HCT116 (cell line): ENCODE data around the gene PRLR. TPM values are rescaled to one million over a fixed set of nuclear protein-coding genes. Genes with fewer than 3 reads are reported as not detected.

Source experiments
- ATAC-seq: fragments of 200-7000 bp; cut with Tn5 transposase; 2 replicates; pipeline ENCODE4 v1.9.1; 2020; ENCODE audit warnings: mild to moderate bottlenecking, moderate library complexity
- BruUV-seq: library from RNA; stranded (reverse); fragments of 400-500 nt; replicated peaks from 2 replicates; lab custom pipeline; 2021; lab: Mats Ljungman, UMichigan
- CTCF ChIA-PET: fragments of 300-600 bp; sonication (Branson Sonifier 250); formaldehyde crosslinking; loops from one replicate; lab custom pipeline; 2021; ENCODE audit warnings: antibody characterized with exemption; lab: Charles Lee
- POLR2A ChIA-PET: fragments of 300-600, 350-600 bp; sonication (Branson Sonifier 250); formaldehyde crosslinking; loops from one replicate; lab custom pipeline; 2021; ENCODE audit warnings: antibody characterized with exemption; lab: Charles Lee
- RAD21 ChIA-PET, 2 experiments: fragments of 300-600 bp; sonication (Branson Sonifier 250); formaldehyde crosslinking; loops; one replicate each; lab custom pipeline; 2023; ENCODE audit warnings: low total read pairs in 2 of 2; ENCODE audit not compliant: uncharacterized antibody in 2 of 2, unreplicated experiment in 2 of 2, low non-redundant PET in 1 of 2; lab: Charles Lee
- DNase-seq: peaks from one replicate; pipeline ENCODE4 v3.0.0-alpha.2; 2010; ENCODE audit warnings: low read depth, low spot score
- H2AFZ ChIP-seq: fragments of 200-600 bp; shearing (Covaris generic), sonication (generic); 2 replicates; pipeline ENCODE4 v1.6.1; 2017; ENCODE audit warnings: low read depth, mixed run types, mixed read lengths, antibody characterized with exemption, low read length; ENCODE audit not compliant: poor library complexity, severe bottlenecking
- H3K27ac ChIP-seq: 2 replicates; pipeline ENCODE4 v1.5.1; 2012; ENCODE audit warnings: low read depth, low read length
- H3K27me3 ChIP-seq: fragments of 200-600 bp; sonication (generic); 2 replicates; pipeline ENCODE4 v1.6.1; 2016; ENCODE audit warnings: mixed run types, low read length, mixed read lengths; ENCODE audit not compliant: insufficient read depth
- H3K36me3 ChIP-seq, 2 experiments: fragments of 200-500 bp in 1 of 2; fragments of 200-600 bp in 1 of 2; sonication (Bioruptor generic) in 1 of 2; sonication (generic) in 1 of 2; 2 replicates each; pipeline versions ENCODE4 v1.5.1 to v1.6.1; 2014 to 2016; ENCODE audit warnings: low read length in 2 of 2, inconsistent platforms in 1 of 2, mixed read lengths in 1 of 2, mixed run types in 1 of 2; ENCODE audit not compliant: insufficient read depth in 2 of 2, control insufficient read depth in 1 of 2
- H3K4me1 ChIP-seq, 2 experiments: fragments of 200-600 bp in 1 of 2; sonication (generic) in 1 of 2; 2 replicates each; pipeline versions ENCODE4 v1.5.1 to v1.6.1; 2012 to 2017; ENCODE audit warnings: low read length in 2 of 2, inconsistent platforms in 1 of 2, mild to moderate bottlenecking in 1 of 2, mixed read lengths in 1 of 2, mixed run types in 1 of 2, moderate library complexity in 1 of 2; ENCODE audit not compliant: insufficient read depth in 2 of 2, control insufficient read depth in 1 of 2
- H3K4me2 ChIP-seq: fragments of 200-600 bp; sonication (generic); 2 replicates; pipeline ENCODE4 v1.6.1; 2017; ENCODE audit warnings: mixed run types, low read length, mixed read lengths
- H3K4me3 ChIP-seq, 2 experiments: fragments of 200-600 bp in 1 of 2; sonication (generic) in 1 of 2; replicated peaks in 1 of 2; 2 replicates each; pipeline ENCODE4 v1.5.1; 2011 to 2016; ENCODE audit warnings: low read length in 2 of 2, control low read depth in 1 of 2, low read depth in 1 of 2, mild to moderate bottlenecking in 1 of 2, mixed read lengths in 1 of 2, mixed run types in 1 of 2
- H3K79me2 ChIP-seq: fragments of 200-600 bp; sonication (generic); 2 replicates; pipeline ENCODE4 v1.6.1; 2017; ENCODE audit warnings: mild to moderate bottlenecking, mixed run types, low read length, moderate library complexity, mixed read lengths; ENCODE audit not compliant: insufficient read depth
- H3K9ac ChIP-seq: fragments of 200-600 bp; sonication (generic); 2 replicates; pipeline ENCODE4 v1.6.1; 2016; ENCODE audit warnings: low read length, mixed read lengths
- H3K9me2 ChIP-seq: fragments of 200-600 bp; sonication (generic), shearing (Covaris generic); 2 replicates; pipeline ENCODE4 v1.6.1; 2017; ENCODE audit warnings: mixed run types, mild to moderate bottlenecking, moderate library complexity; ENCODE audit not compliant: insufficient read depth
- H3K9me3 ChIP-seq, 2 experiments: fragments of 200-500 bp in 1 of 2; fragments of 200-600 bp in 1 of 2; sonication (Bioruptor generic) in 1 of 2; sonication (generic) in 1 of 2; 2 replicates each; pipeline ENCODE4 v1.6.1; 2014 to 2017; ENCODE audit warnings: low read length in 2 of 2, mixed read lengths in 2 of 2, inconsistent platforms in 1 of 2, low read depth in 1 of 2, mild to moderate bottlenecking in 1 of 2, mixed run types in 1 of 2, moderate library complexity in 1 of 2; ENCODE audit not compliant: control insufficient read depth in 1 of 2, insufficient read depth in 1 of 2
- H4K20me1 ChIP-seq: fragments of 200-600 bp; sonication (generic), shearing (Covaris generic); 2 replicates; pipeline ENCODE4 v1.6.1; 2017; ENCODE audit warnings: mixed run types, mild to moderate bottlenecking, moderate library complexity; ENCODE audit not compliant: insufficient read depth
- CBX3 ChIP-seq: IDR thresholded peaks from 2 replicates; pipeline ENCODE4 v1.6.1; 2012; ENCODE audit warnings: low read depth
- ELF1 ChIP-seq: IDR thresholded peaks from 2 replicates; pipeline ENCODE4 v1.6.1; 2012; ENCODE audit warnings: low read depth, borderline replicate concordance
- JUND ChIP-seq: IDR thresholded peaks from 2 replicates; pipeline ENCODE4 v1.6.1; 2012
- POLR2A ChIP-seq: IDR thresholded peaks from 2 replicates; pipeline ENCODE4 v1.7.0; 2011; ENCODE audit warnings: borderline replicate concordance; ENCODE audit not compliant: insufficient read depth, insufficient read length; ENCODE audit errors: extremely low read depth
- POLR2AphosphoS5 ChIP-seq: IDR thresholded peaks from 2 replicates; pipeline ENCODE4 v1.6.1; 2011; ENCODE audit warnings: mild to moderate bottlenecking, low read depth, low read length, moderate library complexity
- RAD21 ChIP-seq: IDR thresholded peaks from 2 replicates; pipeline ENCODE4 v1.6.1; 2012; ENCODE audit warnings: low read depth, mild to moderate bottlenecking
- SIN3A ChIP-seq: IDR thresholded peaks from 2 replicates; pipeline ENCODE4 v1.6.1; 2012; ENCODE audit warnings: low read depth
- SP1 ChIP-seq: IDR thresholded peaks from 2 replicates; pipeline ENCODE4 v1.6.1; 2012; ENCODE audit warnings: low read depth
- SRF ChIP-seq: IDR thresholded peaks from 2 replicates; pipeline ENCODE4 v1.6.1; 2012; ENCODE audit warnings: low read depth
- YY1 ChIP-seq: IDR thresholded peaks from 2 replicates; pipeline ENCODE4 v1.6.1; 2011; ENCODE audit warnings: low read length, low read depth, moderate library complexity, mild to moderate bottlenecking; ENCODE audit not compliant: insufficient replicate concordance; ENCODE audit errors: extremely low read depth
- ZFX ChIP-seq: fragments of 450-650 bp; IDR thresholded peaks from 2 replicates; pipeline ENCODE4 v1.6.1; 2017
- intact Hi-C: fragments of 100-400 bp; cut with micrococcal nuclease; formaldehyde crosslinking; loops from 2 replicates; pipeline ENCODE4 v1.10.0; 2022
- total RNA-seq: library from RNA; stranded (reverse); gene quantifications from one replicate; pipeline ENCODE4 v1.2.1, GENCODE V29; 2021; ENCODE audit not compliant: unreplicated experiment
- TF ChIP-seq, protein P1 (sequence below), 3 experiments: fragments of 200-600 bp in 1 of 3; sonication (generic) in 1 of 3; IDR thresholded peaks in 2 of 3; conservative IDR thresholded peaks in 1 of 3; 2 replicates each; pipeline ENCODE4 v1.5.1; 2012 to 2017; ENCODE audit warnings: low read depth in 2 of 3, low read length in 2 of 3, antibody characterized with exemption in 1 of 3, borderline replicate concordance in 1 of 3, control low read depth in 1 of 3, mild to moderate bottlenecking in 1 of 3, mixed read lengths in 1 of 3, mixed run types in 1 of 3, moderate library complexity in 1 of 3; ENCODE audit not compliant: insufficient read depth in 1 of 3
- TF ChIP-seq, protein P2 (sequence below): IDR thresholded peaks from 2 replicates; pipeline ENCODE4 v1.6.1; 2011; ENCODE audit warnings: mild to moderate bottlenecking, low read length, moderate library complexity; ENCODE audit not compliant: insufficient replicate concordance; ENCODE audit errors: extremely low read depth
- TF ChIP-seq, protein P3 (sequence below): IDR thresholded peaks from 2 replicates; pipeline ENCODE4 v1.6.1; 2012

PRLR gene
- total RNA-seq, 1 experiment from 2014 or later, result 0.10 TPM

DNA sequence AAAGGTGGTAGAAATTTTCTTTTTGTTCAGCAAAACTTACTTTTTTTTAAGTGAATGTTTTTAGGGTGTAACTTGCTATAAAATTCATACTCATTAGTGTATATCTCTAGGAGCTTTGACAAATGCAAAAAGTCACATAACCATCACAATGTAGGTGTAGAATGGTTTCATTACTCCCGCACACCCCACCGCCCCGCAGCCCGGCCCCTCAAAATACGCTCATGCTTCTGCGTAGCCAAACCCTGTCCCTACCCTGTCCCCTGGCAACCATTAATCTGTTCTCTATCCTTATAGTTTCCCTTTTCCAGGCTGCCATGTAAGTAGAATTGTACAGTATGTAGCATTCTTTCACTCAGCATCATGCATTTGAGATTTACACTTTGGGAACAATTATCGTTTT is 9.2 kb upstream of the PRLR start:
- Histone ChIP-seq H2AFZ (no peak overlapping the region), H3K9me3 (no peaks in the 10 kb centered on the region), H3K79me2 (no peaks in the 10 kb centered on the region), H3K9me2 (no peaks in the 10 kb centered on the region), H3K4me1 (no peaks in the 10 kb centered on the region), H3K9ac (no peak overlapping the region), H3K4me3 (no peak overlapping the region), H3K36me3 (no peaks in the 10 kb centered on the region), H3K27me3 (peaks cover 6% of the 10 kb centered on the region; the same call in 1 of the 2 replicates), H3K4me2 (no peak overlapping the region)
- ChIA-PET CTCF (no interaction called here), POLR2A (no interaction called here), RAD21 (no interaction called here)
- no peak for ATAC-seq
- TF ChIP-seq POLR2AphosphoS5 (no peak), SRF (no peak), ELF1 (no peak), SIN3A (no peak), POLR2A (no peak), JUND (no peak), CBX3 (no peak), ZFX (no peak), SP1 (no peak), YY1 (no peak), RAD21 (no peak)
- TF ChIP-seq, protein P1, sequence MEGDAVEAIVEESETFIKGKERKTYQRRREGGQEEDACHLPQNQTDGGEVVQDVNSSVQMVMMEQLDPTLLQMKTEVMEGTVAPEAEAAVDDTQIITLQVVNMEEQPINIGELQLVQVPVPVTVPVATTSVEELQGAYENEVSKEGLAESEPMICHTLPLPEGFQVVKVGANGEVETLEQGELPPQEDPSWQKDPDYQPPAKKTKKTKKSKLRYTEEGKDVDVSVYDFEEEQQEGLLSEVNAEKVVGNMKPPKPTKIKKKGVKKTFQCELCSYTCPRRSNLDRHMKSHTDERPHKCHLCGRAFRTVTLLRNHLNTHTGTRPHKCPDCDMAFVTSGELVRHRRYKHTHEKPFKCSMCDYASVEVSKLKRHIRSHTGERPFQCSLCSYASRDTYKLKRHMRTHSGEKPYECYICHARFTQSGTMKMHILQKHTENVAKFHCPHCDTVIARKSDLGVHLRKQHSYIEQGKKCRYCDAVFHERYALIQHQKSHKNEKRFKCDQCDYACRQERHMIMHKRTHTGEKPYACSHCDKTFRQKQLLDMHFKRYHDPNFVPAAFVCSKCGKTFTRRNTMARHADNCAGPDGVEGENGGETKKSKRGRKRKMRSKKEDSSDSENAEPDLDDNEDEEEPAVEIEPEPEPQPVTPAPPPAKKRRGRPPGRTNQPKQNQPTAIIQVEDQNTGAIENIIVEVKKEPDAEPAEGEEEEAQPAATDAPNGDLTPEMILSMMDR (IDR thresholded peaks at IDR 0.05 in 2 of 3, conservative IDR thresholded peaks at IDR 0.05 in 1 of 3; ENCODE audit: borderline replicate concordance in 1 of 3, insufficient read depth in 1 of 3, low read depth in 2 of 3, low read length in 2 of 3), result no peak
- TF ChIP-seq, protein P2, sequence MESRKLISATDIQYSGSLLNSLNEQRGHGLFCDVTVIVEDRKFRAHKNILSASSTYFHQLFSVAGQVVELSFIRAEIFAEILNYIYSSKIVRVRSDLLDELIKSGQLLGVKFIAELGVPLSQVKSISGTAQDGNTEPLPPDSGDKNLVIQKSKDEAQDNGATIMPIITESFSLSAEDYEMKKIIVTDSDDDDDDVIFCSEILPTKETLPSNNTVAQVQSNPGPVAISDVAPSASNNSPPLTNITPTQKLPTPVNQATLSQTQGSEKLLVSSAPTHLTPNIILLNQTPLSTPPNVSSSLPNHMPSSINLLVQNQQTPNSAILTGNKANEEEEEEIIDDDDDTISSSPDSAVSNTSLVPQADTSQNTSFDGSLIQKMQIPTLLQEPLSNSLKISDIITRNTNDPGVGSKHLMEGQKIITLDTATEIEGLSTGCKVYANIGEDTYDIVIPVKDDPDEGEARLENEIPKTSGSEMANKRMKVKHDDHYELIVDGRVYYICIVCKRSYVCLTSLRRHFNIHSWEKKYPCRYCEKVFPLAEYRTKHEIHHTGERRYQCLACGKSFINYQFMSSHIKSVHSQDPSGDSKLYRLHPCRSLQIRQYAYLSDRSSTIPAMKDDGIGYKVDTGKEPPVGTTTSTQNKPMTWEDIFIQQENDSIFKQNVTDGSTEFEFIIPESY, result no peak
- TF ChIP-seq, protein P3, sequence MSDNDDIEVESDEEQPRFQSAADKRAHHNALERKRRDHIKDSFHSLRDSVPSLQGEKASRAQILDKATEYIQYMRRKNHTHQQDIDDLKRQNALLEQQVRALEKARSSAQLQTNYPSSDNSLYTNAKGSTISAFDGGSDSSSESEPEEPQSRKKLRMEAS, result no peak
- TF ChIP-seq, all 23 proteins: peak for 0
- intact Hi-C loops, result no loop called here
- BruUV-seq, result no TSS peak
- no peaks in the 10 kb centered on the region for H4K20me1 ChIP-seq
- no peak overlapping the region for H3K27ac ChIP-seq
- DNase-seq, result no peak
